HG03575 (cell line): ENCODE measurements around the gene GORASP2.

ENCODE experiments used
- ATAC-seq: cut with Tn5 transposase; IDR thresholded peaks from one replicate; pipeline ENCODE4 v1.9.1; 2021; ENCODE audit not compliant: unreplicated experiment, insufficient number of reproducible peaks, low FRiP score; ENCODE audit errors: extremely low read depth

The GORASP2 gene

DNA sequence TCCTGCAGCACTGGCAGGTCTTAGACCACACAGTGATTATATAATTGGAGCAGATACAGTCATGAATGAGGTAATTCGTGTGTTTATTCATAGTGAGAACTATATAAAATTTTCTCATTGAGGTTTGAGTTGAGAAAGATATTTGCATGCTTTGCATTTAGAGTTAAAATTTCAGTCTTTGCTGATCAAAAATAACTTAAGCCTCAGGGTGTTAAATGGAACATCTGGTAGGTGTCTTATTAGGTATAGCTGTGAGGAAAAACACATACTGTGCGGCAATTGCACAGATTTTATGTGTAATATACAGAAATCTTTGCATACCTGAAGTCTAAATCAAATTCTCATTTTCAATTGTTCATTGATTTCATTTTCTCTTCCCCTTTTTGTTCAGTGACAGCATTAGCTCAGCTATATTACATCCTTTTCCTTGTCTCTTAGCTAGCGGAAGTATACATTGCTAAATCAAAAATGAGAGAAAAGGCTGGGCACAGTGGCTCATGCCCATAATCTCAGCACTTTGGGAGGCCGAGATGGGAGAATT, 21.2 kb downstream of the GORASP2 start:
- ATAC-seq: peak; percentile 62

DNA sequence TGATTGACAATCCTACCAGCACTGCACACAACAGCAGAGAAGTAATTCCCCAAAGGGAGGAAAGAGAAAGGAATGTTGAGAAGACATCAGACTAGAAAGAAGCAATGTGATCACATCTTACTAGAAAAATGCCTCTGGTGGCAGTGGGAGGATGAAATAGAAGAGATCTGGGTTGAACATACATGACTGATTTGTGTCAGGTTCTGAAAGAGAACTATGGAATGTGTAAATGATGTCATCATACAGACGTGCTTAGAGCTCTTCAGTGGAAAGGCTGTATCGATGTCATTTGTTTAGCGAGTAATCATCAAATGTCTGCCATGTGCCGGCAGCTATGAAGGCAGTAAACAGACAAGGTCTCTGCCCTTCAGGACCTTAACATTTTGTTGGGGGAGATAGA, 24.9 kb downstream of the GORASP2 start:
- no peak for ATAC-seq

DNA sequence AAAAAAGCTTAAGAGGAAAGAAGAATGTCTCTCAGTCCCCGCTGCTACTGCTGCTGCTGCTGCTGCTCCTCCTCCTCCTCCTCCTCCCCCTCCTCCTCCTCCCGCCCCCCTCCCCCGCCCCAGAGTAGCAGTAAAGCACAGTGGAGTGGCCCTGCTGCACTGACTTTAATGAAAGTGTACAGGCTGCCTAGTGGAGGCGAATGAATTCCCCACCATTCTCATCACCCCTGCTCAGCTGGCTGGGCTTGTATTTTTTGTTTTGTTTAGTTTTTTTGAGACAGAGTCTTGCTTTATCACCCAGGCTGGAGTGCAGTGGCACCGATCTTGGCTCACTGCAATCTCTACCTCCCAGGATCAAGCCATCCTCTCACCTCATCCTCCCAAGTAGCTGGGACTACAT, 34.3 kb downstream of the GORASP2 start:
- ATAC-seq: no peak

DNA sequence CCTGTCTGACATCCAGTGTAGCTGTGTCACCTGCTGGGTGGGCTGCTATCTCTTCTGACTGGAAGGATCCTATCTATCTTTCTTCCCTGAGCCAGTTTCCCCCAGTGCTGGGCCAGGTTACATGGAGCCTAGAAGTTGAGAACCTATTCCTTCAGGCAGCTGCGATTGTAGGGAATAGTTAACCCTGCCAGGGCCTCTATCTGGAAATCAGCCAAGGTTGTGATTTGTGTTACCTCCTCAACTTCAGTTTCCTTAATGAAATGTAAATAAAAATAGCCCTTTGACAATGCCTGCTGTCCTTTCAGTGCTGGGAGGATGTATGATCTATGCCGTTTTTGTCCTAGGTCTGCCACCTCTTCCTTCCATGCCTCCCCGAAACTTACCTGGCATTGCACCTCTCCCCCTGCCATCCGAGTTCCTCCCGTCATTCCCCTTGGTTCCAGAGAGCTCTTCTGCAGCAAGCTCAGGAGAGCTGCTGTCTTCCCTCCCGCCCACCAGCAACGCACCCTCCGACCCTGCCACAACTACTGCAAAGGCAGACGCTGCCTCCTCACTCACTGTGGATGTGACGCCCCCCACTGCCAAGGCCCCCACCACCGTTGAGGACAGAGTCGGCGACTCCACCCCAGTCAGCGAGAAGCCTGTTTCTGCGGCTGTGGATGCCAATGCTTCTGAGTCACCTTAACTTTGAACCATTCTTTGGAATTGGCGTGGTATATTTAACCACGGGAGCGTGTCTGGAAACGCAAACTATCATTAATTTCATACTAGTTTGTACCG, 36.6 kb downstream of the GORASP2 start:
- ATAC-seq: no peak

DNA sequence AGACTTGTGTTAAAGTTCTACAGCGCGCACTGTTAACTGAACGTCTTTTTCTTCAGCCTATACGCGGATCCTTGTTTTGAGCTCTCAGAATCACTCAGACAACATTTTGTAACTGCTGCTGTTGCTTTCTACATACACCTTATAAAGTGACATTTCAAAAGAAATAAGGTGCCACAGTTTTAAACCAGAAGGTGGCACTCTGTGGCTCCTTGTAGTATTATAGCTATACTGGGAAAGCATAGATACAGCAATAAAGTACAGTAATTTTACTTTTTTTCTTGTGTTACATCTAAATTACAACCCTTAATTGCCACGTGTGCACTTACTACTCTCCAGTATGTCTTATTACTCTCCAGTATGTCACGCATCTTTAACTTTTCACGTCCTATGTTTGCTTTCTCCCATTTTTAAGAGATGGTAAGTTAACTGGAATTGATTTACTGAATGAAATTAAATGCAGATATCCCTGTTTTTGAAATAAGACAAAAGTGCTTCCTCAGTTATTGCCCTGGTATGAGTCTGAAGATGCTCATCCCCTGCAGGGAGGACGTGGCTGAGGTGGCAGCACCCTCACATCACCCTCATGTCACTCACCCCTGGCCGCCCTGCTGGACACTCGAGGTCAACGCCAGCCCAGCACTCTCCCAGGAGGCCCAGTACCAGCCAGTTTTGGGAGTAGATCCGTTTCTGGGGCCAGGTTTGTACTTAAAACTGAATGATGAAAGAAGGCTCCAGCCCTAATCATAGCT, 37.8 kb downstream of the GORASP2 start:
- ATAC-seq: no peak

DNA sequence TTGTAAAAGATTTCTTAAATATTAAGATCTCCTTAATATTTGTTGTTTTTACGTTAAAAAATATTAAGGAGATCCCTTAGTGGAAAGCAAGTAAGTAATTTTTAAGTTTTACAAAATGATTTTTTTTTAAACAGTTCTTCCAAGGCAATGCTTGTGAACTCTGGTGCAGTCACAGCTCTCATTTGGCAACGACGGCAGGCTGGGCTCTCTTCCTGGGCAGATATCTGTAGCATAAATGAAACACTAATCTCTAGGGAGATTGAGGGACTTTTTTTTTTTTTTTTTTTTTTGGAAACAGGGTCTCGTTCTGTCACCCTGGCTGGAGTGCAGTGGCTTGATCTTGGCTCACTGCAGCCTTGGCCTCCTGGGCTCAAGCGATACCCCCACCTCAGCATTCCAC, 38.5 kb downstream of the GORASP2 start:
- ATAC-seq: no peak

DNA sequence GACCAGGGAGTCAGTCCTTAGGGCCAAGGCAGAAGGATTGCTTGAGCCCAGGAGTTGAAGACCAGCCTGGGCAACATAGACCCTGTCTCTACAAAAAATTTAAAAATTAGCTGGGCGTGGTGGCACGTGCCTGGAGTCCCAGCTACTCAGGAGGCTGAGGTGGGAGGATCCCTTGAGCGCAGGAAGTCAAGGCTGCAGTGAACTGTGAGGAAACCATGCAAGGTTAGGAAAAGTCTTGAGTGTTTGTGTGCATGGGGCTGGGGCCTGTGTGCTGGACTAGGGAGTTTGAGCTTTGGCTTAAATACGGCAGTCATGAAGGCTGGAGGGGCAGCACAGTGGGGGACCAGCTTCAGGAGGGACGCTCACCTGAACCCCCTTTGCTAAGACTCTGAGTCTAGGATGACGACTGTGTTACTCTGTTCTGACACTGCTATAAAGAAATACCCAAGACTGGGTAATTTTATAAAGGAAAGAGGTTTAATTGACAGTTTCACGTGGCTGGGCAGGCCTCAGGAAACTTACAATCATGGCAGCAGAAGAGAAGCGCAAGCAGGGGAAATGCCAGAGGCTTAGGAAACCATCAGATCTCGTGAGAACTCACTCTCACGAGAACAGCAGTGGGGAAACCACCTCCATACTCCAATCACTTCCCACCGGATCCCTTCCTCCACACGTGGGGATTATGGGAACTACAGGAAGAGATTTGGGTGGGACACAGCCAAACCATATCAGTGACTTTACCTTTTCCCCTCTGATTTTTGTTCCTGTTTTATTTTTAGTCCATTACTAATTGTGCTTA, 39.4 kb downstream of the GORASP2 start:
- ATAC-seq: no peak

DNA sequence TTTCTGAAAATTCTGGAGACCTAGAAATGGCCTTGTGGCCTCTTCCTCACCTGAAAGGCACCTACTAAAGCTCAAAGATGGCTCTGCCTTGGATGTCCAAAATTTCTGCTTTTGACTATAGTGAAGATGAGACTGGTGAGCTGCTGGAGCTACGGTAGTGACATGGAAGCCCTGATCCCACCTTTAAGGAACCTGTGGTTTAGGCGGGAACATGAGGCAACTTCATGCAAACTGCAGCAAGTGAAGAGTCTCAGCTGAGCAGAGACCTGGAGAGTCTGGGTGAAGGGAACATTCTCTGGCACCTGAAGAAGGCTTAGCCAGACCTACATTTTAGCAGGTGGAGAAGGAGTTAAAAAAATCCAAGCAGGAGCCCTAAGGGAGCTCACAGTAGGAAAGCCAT, 40.0 kb downstream of the GORASP2 start:
- no peak for ATAC-seq

DNA sequence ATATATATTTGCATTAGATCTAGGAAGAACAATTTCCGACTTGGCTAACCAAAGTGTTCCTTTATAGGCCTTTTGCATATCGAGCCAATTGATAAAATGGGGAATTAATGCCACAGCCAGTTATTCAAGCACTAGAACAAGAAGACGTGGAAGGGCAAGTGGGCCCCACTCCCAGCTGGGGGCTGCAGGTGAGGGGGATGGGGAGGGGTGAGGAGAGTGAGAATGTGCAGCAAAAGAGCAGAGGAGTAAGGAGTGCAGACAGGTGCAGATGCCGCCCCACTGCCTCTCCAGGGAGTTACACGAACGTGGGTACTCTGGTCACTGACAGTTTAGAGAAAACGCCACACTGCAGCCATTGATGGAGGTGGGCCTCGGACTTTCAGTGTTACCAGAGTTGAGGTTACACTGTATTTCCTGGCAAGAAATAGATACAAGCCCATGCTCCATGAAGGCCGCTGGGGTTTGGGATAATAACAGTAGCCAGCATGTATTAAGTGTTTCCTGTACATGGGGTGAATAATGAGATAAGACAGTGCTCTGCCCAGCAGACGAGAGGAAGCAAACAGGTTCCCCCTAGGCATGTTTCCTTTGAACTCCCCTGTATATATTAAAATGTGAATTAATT, 40.9 kb downstream of the GORASP2 start:
- no peak for ATAC-seq

DNA sequence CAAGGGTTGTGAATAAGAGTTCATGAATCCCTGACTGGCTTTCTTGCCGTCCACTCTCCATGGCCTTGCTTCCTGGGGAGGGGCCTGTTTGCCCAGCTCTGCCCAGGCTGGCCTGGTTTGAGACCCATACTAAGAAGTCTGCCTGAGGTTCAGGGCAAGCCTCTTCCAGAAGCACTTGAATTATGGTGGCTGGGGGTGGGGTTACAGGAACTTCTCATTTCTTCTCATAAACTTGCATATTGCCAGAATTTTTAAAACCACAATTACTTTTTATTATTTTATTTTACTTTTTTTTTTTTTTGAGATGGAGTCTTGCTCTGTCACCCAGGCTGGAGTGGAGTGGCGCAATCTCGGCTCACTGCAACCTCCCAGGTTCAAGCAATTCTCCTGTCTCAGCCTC, 42.0 kb downstream of the GORASP2 start:
- ATAC-seq: no peak

DNA sequence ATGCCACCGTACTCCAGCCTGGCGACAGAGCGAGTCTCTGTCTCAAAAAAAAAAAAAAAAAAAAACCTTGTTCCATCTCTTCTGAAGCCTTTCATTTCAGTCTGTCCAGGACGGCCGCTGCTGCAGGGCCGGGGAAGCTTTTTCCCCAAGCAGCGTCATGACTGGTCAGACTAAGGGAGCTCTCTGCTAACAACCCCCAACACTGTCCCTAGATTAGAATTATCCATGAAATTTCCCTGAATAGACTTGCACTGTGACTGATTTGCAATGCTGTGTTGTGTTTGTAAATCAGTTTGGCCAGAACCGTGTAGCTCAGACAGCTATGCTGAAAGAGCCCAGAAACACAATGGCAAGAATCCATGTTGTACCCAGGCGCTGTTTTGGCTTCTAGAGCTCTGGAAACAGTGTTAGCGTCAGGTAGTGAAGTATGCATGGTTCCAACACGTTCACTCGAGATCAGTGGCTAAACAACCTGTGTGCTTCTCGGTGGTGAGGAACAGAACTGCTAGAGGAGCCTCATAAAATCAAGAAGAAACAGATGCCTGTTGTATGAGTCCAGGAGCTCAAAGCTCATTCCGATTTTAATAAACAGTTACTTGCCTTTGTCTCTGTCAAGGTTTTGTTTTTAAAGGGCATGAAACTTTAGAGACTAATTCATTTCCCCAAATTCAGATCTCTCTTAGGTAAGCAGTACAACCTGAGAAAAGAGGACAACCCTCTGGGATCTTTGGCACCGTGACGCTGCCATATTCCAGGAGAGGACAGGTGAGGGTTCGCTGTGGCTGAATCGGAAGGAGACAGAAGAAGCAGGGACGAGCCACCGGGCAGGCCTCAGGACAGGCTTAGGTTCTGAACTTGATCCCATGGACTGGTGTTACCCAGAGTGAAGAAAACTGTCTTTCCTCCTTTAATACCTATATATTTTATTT, 43.5 kb downstream of the GORASP2 start:
- no peak for ATAC-seq

DNA sequence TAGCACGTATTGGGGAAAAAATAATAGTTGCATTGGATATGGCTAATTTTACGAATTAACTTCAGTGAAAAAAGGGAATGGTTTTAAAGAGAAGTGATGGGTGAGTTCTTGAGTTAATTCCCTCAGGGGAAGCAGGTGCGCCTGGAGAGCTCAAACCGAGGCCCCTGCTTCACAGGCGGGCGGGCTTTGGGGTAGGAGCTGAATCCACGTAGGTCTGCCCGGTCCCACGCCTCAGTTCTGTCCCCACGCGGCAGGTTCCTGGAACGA, 44.1 kb downstream of the GORASP2 start:
- no peak for ATAC-seq

DNA sequence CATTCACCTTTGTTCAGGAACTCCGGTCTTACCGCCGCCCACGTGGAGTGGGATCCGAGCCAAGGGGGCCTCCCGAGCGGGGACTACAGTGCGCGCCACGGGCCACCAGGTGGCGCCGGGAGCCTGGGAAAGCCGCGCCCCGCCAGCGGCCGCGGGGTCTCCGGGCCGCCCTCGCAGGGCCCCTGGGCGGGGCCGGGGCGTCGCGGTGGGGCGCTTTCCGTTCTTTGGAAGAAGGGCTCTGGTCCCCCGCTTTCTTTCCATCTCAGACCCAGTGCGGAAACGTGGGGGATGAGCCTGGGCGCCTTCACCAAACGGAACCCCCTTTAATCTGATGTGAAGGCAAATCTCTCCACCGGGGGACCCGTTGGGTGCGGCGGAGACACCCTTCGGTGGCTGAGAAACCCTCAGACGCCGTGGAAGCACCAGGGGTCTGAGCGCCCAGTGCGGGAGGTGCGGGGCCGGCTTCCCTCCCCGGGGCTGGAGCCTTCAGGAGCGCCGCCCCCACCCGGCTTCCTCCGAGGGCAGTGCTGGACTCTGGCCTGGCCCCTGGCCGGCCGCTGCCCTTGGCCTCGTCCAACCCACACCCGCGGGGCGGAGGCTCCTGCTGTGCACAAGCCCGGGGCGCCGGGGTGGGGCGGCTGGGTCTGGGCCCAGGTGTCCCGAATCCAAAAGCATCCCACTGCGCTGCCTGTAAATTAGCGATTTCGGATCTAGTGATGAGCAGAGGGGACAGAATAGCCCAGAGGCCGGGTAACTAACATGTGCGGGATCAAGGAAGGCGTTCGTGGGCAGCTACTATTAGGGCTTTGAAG, 44.6 kb downstream of the GORASP2 start:
- no peak for ATAC-seq

DNA sequence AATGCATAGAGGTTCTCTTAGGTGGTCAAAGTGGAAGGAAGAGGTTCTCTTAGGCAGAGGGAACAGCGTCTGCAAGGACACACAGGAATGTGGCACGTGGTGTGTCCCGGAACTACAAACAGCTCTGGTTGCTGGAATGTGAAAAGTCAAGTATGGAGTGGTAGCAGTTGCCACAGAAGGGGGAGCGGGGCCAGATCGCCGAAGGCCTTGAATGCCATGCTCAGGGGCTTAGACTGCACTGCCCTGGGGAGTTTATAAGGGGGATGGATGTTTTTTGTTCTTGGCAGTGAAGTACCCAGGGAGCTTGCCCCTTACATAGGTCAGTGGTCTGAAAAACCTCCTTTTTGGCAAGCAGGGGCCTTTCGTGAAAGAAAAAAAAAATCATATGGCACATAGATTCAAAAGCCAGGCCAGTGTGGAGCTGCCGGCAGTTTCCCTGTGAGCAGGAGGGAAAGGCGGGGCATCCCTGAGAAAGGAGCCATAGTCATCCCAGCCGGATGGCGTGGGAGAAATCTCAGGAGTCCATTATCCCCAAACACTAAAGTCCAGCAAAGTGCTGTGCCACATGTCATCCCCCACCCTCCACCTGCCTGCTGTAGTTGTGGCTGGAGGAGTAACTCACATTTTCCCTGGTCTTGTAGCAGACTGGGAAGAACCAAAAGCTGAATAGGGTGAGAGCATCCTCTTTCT, 45.4 kb downstream of the GORASP2 start:
- no peak for ATAC-seq

DNA sequence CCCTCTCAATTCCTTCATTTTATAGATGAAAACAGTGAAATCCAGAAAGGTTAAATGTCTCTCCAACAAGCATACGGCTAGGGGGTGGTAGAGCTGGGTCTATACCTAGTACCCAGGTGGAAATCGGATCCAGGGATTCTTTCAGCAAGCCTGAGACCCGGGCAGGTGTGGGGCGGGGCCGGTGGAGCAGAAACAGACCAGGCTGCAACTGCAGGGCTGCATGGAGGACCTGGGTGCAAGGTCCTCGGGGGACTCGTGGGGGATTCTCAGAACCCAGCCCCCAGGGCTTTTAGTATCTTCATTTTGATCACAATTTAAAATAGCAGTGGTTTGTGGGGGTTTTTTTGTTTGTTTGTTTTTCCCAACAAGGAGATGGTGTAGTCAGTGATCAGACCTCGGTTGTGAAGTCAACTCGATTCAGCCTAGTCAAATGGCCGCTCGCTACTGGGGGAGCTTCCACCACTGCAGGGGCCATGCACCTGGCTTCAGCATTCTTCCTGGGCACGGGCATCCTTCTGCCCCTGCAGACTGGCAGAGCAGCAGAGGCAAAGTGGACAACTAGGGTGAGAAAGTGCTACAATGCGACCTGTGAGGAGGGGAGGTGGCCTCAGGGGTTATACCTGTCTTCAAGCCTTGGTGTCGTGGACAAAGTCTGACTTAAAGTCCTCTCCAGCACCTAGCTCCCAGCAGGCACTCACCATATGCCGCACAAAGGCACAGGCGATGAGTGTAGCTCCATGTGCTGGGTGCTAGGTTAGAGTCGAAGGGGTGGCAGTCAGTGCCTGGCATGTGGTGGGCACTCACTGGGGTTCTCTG, 46.3 kb downstream of the GORASP2 start:
- no peak for ATAC-seq

DNA sequence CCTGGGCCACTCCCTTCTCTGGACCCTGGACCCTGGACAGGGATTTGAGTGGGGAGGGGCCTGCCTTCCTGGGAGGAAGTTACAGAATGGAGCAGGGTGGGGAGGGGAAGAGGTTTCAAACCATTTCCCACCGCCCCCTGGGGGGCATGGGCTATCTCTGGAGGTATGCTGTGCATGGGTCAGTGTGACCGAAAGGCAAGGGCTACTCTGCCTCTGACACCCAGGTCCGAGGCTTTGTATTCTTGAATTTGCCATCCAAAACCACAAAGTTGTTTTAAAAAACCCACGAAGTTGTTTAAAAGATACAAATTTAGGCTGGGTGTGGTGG, 46.9 kb downstream of the GORASP2 start:
- no peak for ATAC-seq
